GM18870 (cell line): ENCODE results near the gene ADAMTS16.

Experiments
- ATAC-seq: cut with Tn5 transposase; IDR thresholded peaks from one replicate; pipeline ENCODE4 v1.9.1; 2021; ENCODE audit warnings: moderate library complexity; ENCODE audit not compliant: unreplicated experiment

The ADAMTS16 gene

DNA sequence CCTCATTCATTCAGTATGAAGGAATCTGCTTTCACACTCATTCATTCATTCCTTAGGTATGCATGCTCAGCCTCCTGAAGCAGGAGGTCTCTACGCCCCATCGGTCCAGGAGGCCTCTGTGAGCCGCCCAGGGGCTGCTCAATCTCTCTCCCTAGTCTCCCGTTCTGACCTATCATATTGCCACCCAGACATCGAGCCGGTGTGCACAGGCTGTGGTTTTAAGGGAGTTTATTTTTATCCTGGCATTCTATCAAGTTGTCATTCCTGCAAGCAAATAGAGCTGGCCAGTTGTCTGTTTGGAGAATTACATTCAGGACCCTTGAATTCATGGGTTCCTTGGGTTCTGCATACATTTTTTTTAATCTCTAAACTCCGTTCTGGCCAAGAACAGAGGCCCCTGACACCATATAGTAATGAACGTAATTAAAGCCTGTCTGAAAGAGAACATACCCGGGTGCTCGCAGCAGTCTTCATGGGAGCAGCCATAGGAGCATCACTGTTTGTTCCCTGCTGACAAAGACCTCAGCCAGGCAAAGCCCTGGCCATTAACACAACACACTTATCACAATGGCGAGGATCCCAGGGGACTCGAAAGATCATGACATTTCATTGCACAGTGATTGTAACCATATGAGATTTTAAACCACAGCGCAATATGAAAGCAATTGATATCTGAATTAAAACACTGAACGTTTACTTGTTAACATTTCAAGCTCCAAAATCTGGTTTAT lies 80.9 kb downstream of the ADAMTS16 start:
- no peak for ATAC-seq

DNA sequence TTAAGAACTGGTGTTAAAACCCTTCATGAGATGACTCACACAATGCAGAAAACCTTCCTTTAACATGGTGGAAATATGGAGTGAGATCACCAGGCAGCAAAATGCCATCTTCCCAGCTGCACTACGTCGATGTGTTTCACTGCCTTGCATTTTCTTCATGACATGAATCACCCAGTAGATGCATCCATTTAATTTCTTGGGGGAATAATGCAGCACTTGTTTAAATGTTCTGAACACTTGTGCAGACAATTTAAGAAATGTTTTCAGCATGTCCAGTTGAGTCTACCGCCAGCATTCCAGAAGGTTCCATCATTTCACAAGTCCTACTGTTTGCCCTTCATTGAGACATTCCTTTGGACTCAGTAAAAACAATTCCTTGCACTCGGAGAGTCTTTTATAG lies 81.6 kb downstream of the ADAMTS16 start:
- no peak for ATAC-seq

DNA sequence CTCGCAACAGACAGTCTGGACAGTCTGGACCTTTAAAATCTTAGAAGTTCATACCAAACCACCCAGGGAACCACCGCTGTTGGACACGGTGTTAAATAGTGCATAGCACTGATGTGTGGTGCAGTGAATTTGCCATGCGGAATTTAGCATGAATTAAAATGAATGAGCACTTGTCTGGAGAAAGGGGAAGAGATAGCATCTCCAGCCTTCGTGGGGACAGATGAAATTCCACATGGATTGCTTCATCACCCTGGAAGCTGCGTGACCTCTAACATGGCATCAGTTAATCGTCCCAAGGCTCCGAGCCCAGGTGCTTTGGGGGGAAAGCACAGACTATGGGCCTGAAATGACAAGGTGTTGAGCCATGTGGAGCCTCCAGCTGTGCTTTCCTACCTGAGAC lies 91.4 kb downstream of the ADAMTS16 start:
- ATAC-seq: no peak

DNA sequence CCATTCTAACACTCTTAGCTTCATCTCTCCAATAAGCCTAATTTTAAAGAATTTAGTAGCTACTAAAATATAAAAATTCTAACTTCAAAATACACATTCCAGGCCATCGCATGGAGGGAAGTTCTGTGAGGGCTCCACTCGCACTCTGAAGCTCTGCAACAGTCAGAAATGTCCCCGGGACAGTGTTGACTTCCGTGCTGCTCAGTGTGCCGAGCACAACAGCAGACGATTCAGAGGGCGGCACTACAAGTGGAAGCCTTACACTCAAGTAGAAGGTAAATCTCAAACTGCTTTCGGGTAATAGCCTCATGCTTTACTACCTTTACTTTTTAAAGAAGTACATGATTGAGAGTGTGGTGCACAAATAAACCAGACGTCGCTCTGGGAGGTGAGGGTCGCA lies 94.8 kb downstream of the ADAMTS16 start:
- no peak for ATAC-seq

DNA sequence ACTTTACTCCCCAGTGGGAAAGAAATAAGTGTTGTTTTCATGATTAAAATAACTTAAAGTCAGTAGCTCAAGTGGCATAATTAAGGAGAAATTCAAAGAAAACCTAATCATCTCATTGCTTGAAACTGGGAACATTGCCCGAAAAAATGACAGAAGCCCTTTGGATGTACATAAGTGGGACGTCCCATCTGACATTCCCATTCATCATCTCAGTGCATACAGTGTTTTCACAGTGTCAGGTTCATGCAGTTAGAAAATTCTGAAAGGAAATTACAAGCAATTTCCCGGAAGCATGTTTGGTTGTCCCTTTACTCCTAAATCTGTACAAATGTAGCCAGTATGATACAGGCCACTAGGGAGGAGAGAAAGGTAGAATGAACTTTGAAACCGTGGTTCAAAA lies 95.6 kb downstream of the ADAMTS16 start:
- no peak for ATAC-seq

DNA sequence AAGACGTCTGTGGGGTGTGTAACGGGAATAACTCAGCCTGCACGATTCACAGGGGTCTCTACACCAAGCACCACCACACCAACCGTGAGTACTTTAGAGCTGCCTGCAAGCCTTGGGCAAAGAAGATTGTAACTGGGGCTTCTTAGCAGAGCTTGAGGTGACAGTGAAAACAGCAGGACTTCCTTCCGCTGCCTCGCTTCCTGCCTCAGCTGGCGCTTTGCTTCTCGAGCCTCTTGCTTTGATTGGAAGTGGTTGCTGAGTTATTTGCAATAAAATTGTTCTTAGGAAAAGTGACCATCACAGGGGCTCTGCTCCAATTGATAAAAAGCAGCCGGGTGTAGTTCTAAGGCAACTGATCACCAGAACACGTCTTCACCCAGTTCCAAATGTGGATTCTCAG lies 99.1 kb downstream of the ADAMTS16 start:
- ATAC-seq: no peak

DNA sequence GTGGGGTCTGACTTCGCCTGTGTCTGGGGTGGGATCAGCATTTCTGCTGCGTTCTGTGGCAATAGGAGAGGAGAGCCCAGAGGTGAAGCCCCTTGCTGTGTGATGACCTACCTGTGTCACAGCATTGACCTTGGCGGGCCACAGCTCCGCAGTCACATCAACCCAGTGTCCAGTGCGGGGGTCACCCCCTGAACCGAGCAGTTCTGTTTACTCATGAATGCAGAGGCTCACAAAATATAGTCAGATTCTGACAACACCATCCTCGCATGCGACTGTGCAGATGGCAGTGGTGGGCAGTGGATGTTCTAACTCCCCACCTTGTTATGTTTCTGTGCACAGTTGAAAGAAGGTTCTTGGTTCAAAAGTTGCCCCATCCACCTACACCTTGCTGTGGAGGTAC lies 100.1 kb downstream of the ADAMTS16 start:
- ATAC-seq: no peak

DNA sequence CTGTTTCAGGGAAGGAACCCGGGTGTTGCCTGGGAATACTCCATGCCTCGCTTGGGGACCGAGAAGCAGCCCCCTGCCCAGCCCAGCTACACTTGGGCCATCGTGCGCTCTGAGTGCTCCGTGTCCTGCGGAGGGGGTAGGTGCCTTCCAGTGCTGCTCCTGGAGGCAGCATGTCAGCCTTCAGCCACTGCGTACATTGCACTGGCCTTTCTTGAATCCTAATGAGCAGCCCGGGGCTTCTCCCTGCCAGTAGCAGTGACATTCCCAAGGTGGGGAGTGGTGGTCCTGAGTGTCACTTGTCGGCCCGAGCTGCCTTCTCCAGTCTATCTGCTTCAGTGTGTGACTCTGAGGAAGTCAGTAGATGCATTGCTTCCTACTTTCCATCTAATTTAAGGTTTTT lies 101.9 kb downstream of the ADAMTS16 start:
- ATAC-seq: no peak

DNA sequence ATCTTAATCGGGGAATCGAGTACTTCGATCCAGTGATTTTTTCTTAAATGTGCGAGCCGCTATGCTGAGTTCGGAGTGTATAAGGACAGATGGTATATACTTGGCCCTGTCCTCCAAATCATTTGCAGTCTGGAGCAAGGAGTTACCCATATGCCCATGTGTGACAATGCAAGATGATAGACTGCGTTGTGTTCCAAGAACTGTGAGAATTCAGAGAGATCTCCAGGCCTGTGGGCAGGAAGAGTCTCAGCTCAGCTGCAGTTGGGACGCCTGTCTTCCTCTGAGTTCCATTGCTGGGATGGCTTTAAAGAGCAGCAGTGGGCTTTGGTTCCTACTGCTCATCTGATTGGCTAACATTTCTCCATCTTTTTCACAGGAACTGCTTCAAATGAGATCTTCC lies 106.6 kb downstream of the ADAMTS16 start:
- ATAC-seq: no peak

DNA sequence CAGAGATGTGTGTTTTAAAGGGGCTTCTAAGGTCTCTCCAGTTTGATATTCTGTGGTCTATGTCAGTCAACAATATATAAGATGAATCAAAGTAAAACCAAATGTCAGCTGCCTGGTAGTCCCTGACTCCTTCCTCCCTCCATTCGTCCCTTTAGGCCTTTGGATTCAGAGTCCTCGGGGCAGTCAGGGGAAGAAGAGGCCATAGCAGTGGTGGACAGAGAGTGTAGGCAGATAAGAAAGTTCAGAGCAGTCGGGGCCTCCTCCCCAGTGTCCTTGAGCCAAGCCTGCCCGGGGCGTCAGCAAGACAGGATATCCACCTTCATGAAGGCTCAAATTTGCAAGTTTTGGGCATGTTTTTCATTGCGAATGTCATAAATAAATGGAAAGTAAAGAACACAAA lies 110.6 kb downstream of the ADAMTS16 start:
- no peak for ATAC-seq

DNA sequence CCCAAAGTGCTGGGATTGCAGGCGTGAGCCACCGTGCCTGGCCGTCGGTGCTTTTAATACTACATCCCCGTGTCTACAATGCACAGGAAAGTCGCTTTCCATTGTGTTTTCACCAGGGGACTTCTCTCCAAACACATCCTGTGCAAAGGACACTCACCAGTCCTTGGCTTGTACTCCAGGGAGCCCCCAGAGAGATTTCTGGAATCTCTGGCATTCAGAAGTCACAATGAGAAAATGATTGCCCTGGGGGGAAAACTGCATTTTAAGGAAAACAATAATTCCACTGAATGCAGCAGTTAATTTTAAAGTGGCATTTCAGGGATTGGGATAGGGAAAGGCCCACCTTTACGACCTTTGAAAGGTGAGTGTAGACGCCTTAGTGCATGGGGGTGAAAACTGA lies 112.0 kb downstream of the ADAMTS16 start:
- no peak for ATAC-seq

DNA sequence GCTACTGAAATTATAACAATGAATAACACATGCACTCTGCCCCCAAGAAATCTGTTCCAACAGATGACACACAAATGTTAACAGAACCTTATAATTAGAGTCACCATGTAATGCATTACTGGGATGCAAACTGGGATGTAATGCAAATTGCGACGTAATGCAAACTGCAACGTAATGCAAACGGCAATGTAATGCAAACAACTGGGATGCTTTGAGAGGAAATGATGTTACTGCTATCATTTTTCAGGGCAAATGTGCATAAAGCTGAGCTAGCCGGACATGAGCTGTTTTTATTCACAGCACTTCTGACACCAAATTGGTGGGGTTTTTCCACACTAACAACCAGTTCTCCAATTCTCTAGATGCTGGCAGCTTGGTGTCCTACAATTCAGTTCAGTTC lies 117.2 kb downstream of the ADAMTS16 start:
- ATAC-seq: no peak

DNA sequence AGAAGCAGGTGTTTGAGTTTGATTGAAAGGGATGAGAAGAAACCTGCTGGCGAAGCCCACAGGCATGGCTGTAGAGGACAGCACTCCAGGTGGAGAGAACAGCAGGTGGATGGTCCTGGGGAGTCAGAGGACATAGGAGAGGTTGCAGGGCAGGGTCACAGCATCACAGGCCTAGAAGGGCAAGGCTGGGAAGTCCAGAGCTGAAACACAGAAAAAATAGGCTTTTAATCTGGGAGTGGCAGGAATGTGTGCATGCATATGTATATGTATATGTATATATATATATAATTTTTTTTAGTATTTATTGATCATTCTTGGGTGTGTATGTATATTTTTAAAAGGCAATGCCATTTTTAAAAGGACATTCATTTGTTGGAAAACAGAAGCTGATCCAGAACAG lies 118.4 kb downstream of the ADAMTS16 start:
- no peak for ATAC-seq

DNA sequence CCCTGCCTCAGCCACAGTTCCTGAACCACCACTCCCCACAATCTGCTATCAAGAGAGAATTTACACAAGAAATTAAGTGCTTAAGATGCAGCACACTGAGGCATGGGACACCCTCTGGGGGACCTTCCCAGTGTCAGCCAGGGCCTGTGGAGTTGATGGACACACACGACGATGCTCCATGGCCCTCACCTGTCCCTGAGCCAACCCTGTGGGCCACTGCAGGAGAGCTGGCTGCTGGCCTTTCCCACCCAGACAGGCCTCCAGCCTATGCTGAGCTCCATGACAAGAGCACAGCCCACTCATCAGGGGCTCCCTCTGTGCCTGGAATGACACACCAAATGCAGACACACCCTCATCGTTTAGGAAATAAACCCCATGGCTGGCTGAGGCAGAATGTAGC lies 124.6 kb downstream of the ADAMTS16 start:
- ATAC-seq: no peak

DNA sequence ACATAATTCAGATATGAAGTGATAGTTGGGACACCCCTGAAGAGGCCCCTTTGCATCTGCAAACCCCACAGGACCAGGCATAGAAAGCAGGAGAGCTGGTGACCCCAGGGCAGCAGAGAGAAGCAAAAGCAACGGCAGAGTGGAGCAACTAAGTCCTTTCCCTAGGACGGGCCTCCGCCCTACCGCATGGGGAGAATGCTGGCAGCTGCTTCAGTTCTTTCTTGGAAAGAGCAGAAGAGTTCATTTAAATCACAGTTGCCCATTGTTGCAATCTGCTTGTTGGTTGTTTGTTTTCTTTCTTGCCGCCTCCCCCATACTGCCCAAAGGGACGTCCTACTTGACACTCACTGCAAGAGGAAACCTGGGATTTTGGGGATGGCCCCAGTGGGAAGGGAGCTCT lies 126.2 kb downstream of the ADAMTS16 start:
- ATAC-seq: no peak

DNA sequence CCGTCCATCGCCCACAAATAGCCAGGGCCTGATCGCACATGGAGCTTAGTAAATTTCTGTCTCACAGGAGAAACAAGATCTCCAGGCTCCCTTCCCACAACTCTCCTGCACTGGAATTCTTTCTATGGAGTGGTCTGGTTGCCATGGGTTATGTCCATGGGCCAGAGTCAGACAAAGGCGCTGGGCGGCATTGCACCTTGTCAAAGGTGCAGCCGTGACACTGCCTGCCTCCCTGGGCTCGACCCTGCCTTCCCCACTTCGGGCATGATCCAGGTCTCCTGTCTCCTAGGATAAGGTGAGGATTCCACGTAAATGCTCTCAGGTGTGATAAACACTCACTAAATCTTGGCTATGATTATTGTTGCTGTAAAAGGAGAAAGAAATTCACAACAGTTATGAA lies 130.0 kb downstream of the ADAMTS16 start:
- no peak for ATAC-seq

DNA sequence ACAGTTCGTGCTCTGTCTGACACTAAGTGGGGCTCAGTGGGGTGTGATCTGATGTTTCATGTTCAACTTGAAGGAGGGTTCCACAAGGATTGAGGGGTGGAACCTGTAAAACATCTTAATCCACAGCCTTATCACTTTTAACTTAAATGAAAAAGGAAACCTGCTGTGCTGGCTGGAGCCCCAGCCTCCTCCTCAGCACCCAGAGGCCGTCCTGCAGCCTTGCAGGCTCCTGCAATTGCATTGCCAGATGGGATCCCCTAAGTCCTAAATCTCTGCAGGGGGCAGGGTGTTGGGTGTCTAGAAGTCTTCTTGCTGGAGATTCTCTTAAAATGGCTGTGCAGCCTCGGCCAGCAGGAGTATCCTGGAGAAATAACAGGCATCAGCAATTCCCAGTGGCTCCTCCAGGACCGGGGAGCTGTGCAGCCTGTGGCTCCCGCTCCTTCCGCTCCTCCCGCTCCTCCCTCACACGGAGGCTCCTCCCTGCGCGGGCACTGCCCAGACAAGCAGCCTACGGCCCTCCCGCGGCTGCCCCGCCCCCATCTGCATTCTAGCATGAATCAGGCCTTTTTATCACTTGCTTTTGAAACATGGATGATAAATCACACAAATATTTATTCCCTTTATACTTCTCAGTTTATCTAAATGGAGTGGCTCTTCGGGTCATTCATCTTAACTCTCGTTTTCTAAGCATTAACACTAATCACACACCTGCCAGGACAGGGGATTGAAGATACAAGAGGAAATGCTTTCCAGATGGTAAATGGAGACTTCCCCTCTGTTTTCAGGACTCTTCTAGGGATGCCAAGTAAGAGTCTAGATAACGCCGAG lies 131.0 kb downstream of the ADAMTS16 start:
- no peak for ATAC-seq

DNA sequence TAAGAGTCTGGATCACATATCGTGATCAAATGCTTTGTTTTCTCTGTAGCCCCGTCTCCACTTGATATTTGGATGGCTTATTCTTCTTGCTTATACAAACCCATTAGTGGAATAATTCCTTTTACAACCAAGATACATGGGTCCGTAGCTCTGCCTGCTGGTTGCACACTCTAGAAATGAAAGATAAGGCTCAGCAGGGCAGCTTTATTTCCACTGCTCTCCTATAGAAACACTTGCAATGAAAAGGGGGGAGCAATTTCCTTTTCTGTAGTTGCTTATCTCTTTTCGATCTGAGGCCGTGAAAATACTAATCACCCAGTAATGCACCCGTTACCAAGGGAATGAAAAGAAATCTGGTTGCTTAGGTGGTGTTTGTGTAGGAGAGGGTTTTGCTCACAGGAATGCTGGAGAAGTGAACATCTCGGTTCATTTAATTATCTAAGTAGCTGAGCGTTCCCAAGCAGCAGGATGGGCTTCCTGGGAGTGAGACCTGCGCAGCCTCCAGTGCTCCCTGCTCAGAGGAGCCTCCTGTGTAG lies 131.7 kb downstream of the ADAMTS16 start:
- no peak for ATAC-seq

DNA sequence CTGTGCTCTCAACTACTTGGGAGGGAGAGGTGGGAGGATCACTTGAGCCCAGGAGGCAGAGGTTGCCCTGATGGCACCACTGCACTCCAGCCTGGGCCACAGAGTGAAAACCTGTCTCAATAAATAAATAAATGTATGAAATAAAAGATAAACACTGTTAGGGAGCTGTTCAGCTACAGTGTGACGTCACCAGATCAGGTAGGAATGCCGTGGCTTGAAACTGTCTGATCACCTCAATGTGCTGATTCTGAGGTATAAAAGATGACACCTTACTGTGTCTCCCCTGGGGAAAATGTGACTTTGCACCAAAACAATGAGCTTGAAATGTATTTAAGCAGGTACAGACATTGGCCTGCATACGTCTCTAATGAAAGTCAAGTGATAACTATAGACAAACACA lies 133.3 kb downstream of the ADAMTS16 start:
- no peak for ATAC-seq

DNA sequence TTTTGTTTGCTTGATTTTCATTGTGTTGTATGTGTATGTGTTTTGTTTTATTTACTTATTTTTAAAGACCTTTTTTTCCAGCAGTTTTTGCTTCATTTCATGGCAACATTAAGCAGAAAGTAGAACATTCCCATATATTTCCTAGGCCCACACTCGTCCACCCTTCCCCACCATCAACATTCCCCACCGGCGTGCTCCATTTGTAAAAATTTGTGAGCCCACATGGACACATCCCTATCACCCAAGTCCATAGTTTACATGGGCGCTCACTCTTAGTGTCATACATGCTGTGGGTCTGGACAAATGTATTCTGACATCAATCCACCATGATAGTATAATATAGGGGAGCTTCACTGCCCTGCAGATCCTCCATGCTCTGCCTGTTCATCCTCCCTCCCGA lies 133.8 kb downstream of the ADAMTS16 start:
- ATAC-seq: no peak

DNA sequence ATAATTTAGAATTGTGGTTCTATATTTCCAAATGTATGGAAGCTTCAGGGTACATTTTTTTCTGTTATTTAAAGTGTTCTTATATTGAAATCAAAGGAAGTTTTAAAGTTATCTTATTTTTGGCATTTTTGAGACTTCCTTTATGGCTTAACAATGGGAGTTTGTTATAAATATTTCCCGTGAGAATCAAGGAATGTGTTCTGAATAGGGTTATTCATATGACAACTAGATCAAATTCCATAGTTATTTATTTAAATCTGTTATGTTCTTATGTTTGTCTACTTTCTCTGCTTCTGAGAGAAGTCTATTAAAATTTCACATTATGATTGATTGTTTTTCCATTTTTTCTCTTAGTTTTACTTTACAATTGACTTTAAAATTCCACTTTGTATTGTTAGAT lies 135.1 kb downstream of the ADAMTS16 start:
- no peak for ATAC-seq

DNA sequence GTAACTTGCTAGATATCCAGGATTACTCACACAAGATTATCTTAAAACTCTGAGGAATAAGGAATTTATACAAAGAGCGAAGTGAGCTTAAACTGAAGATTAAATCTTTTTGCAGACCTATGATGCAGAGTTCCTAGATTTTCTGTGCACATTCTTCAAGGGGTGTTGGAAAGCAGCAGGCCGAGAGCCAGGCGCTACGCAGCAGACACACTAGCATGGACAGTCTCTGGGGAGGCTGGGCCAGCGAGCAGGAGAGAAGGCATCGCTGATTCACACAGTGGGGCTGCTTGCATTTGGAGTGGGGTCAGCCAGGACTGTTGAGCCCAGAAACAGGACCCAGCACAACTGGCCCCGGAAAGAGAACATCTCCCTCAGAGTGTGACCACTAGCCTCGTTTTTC lies 136.3 kb downstream of the ADAMTS16 start:
- no peak for ATAC-seq
